OCI-LY1 (cell line): Measurements from ENCODE around the gene SPSB4.

Experiments used
- H2AFZ ChIP-seq: fragments of 200-600 bp; sonication (generic), shearing (Covaris generic); 2 replicates; pipeline ENCODE4 v1.6.0; 2014; ENCODE audit warnings: antibody characterized with exemption, mild to moderate bottlenecking, low read length
- H3F3A ChIP-seq: fragments of 200-600 bp; sonication (generic), shearing (Covaris generic); 2 replicates; pipeline ENCODE4 v1.6.0; 2014; ENCODE audit warnings: mild to moderate bottlenecking, antibody characterized with exemption, low read length, moderate library complexity; ENCODE audit not compliant: insufficient read depth
- H3K27ac ChIP-seq: fragments of 200-600 bp; sonication (generic); 2 replicates; pipeline ENCODE4 v1.5.1; 2014; ENCODE audit warnings: low read length, mixed run types, mild to moderate bottlenecking, low read depth; ENCODE audit not compliant: poor library complexity, severe bottlenecking
- H3K27me3 ChIP-seq: fragments of 200-600 bp; sonication (generic); 2 replicates; pipeline ENCODE4 v1.6.0; 2014; ENCODE audit warnings: antibody characterized with exemption, mild to moderate bottlenecking, low read length, moderate library complexity; ENCODE audit not compliant: insufficient read depth
- H3K36me3 ChIP-seq: fragments of 200-600 bp; sonication (generic); 2 replicates; pipeline ENCODE4 v1.6.1; 2014; ENCODE audit warnings: mild to moderate bottlenecking, antibody characterized with exemption, low read length, moderate library complexity, mixed read lengths; ENCODE audit not compliant: insufficient read depth
- H3K4me1 ChIP-seq: fragments of 200-600 bp; sonication (generic); 2 replicates; pipeline ENCODE4 v1.5.1; 2014; ENCODE audit warnings: mild to moderate bottlenecking, low read length, moderate library complexity; ENCODE audit not compliant: insufficient read depth, severe bottlenecking
- H3K4me2 ChIP-seq: fragments of 200-600 bp; sonication (generic), shearing (Covaris generic); 2 replicates; pipeline ENCODE4 v1.6.1; 2014; ENCODE audit warnings: low read length
- H3K4me3 ChIP-seq: fragments of 200-600 bp; sonication (generic); 2 replicates; pipeline ENCODE4 v1.5.1; 2014; ENCODE audit warnings: low read length, low read depth, mild to moderate bottlenecking, mixed read lengths; ENCODE audit not compliant: poor library complexity, severe bottlenecking
- H3K79me2 ChIP-seq: fragments of 200-600 bp; shearing (Covaris generic); 2 replicates; pipeline ENCODE4 v1.6.1; 2016; ENCODE audit warnings: mixed run types, low read length, mixed read lengths; ENCODE audit not compliant: insufficient read depth
- H3K9ac ChIP-seq: fragments of 200-600 bp; sonication (generic), shearing (Covaris generic); 2 replicates; pipeline ENCODE4 v1.6.1; 2014; ENCODE audit warnings: mild to moderate bottlenecking, low read length, mixed read lengths
- H3K9me2 ChIP-seq: fragments of 200-600 bp; sonication (generic), shearing (Covaris generic); 2 replicates; pipeline ENCODE4 v1.6.1; 2014; ENCODE audit warnings: low read depth, mild to moderate bottlenecking, low read length, mixed read lengths
- H3K9me3 ChIP-seq: fragments of 200-600 bp; shearing (Covaris generic); 2 replicates; pipeline ENCODE4 v1.6.1; 2014; ENCODE audit warnings: low read length, mixed read lengths
- H4K20me1 ChIP-seq: fragments of 200-600 bp; sonication (generic), shearing (Covaris generic); 2 replicates; pipeline ENCODE4 v1.6.0; 2016; ENCODE audit warnings: mild to moderate bottlenecking, low read length; ENCODE audit not compliant: insufficient read depth
- CTCF ChIP-seq: fragments of 200-600 bp; sonication (generic), shearing (Covaris generic); IDR thresholded peaks from 2 replicates; pipeline ENCODE4 v1.5.1; 2017; ENCODE audit warnings: mild to moderate bottlenecking, antibody characterized with exemption, low read length, moderate library complexity, mixed read lengths
- EZH2 ChIP-seq: fragments of 200-600 bp; sonication (generic), shearing (Covaris generic); IDR thresholded peaks from 2 replicates; pipeline ENCODE4 v1.8.0; 2017; ENCODE audit warnings: borderline replicate concordance, mixed run types, mild to moderate bottlenecking, antibody characterized with exemption, low read length, moderate library complexity, mixed read lengths

SPSB4 gene

GRCh38 chr3:141152130-141152529 lies 101.0 kb downstream of the SPSB4 start:
- Histone ChIP-seq H3K79me2 (no peaks in the 10 kb centered on the region), H3K9me3 (no peaks in the 10 kb centered on the region), H3K9me2 (no peaks in the 10 kb centered on the region), H3K27me3 (no peaks in the 10 kb centered on the region; the same call in 1 of the 2 replicates), H3F3A (no peaks in the 10 kb centered on the region), H3K9ac (no peak overlapping the region), H3K36me3 (no peaks in the 10 kb centered on the region), H3K4me1 (no peaks in the 10 kb centered on the region), H2AFZ (no peak overlapping the region), H3K4me3 (no peak overlapping the region), H3K27ac (no peak overlapping the region), H3K4me2 (no peak overlapping the region), H4K20me1 (no peaks in the 10 kb centered on the region)
- TF ChIP-seq EZH2, result no peak
- TF ChIP-seq CTCF, result no peak

- Histone ChIP-seq H3K9me3 (no peaks in the 10 kb centered on the region), H3K9ac (no peak overlapping the region), H3K9me2 (no peaks in the 10 kb centered on the region), H3F3A (no peaks in the 10 kb centered on the region), H2AFZ (no peak overlapping the region), H4K20me1 (no peaks in the 10 kb centered on the region), H3K27ac (no peak overlapping the region), H3K4me3 (no peak overlapping the region), H3K36me3 (no peaks in the 10 kb centered on the region), H3K79me2 (no peaks in the 10 kb centered on the region), H3K4me1 (no peaks in the 10 kb centered on the region), H3K4me2 (no peak overlapping the region), H3K27me3 (no peaks in the 10 kb centered on the region; the same call in 1 of the 2 replicates)
- no peak for TF ChIP-seq CTCF
These were observed 101.9 kb downstream of the SPSB4 start for GRCh38 chr3:141152801-141153678.

- Histone ChIP-seq H3K9me2 (no peaks in the 10 kb centered on the region), H4K20me1 (no peaks in the 10 kb centered on the region), H3K27ac (no peak overlapping the region), H3K4me1 (no peaks in the 10 kb centered on the region), H3K4me2 (no peak overlapping the region), H3K9me3 (no peaks in the 10 kb centered on the region), H3K9ac (no peak overlapping the region), H3K27me3 (no peaks in the 10 kb centered on the region; the same call in 1 of the 2 replicates), H3K79me2 (no peaks in the 10 kb centered on the region), H3K36me3 (no peaks in the 10 kb centered on the region), H3K4me3 (no peak overlapping the region), H2AFZ (no peak overlapping the region), H3F3A (no peaks in the 10 kb centered on the region)
- TF ChIP-seq EZH2, result no peak
- TF ChIP-seq CTCF, result no peak
These were observed 102.5 kb downstream of the SPSB4 start for GRCh38 chr3:141153679-141153966.
